HepG2 (cell line): ENCODE data around the gene COLGALT1. TPM values are rescaled to one million over a fixed set of nuclear protein-coding genes. Genes with fewer than 3 reads are reported as not detected.
A peak's percentile ranks its signal among the peaks of the same experiment; 100 is the strongest.

ENCODE experiments used
- ATAD3A ChIP-seq: sonication (generic); formaldehyde crosslinking; IDR thresholded peaks from 2 replicates; pipeline ENCODE4 v1.4.0; 2020; ENCODE audit warnings: missing genetic modification reagents
- BCL6 ChIP-seq: IDR thresholded peaks from 2 replicates; pipeline ENCODE4 v1.6.1; 2016; ENCODE audit warnings: missing genetic modification reagents, missing compliant biosample characterization
- CEBPB ChIP-seq: IDR thresholded peaks from 2 replicates; pipeline ENCODE4 v1.6.1; 2011; ENCODE audit warnings: low read depth, low read length, improper control_type of control experiment, borderline replicate concordance
- EZH2 ChIP-seq: conservative IDR thresholded peaks from 2 replicates; pipeline ENCODE4 v1.6.1; 2012; ENCODE audit warnings: mild to moderate bottlenecking, low read depth, low read length, moderate library complexity
- GPN1 ChIP-seq: sonication (generic); formaldehyde crosslinking; IDR thresholded peaks from 2 replicates; pipeline ENCODE4 v1.5.1; 2020; ENCODE audit warnings: missing genetic modification reagents, borderline replicate concordance
- KAT8 ChIP-seq: IDR thresholded peaks from 2 replicates; pipeline ENCODE4 v1.6.1; 2016; ENCODE audit warnings: missing genetic modification reagents, missing compliant biosample characterization
- MEF2D ChIP-seq: sonication (generic); formaldehyde crosslinking; IDR thresholded peaks from 2 replicates; pipeline ENCODE4 v1.5.1; 2020; ENCODE audit warnings: mild to moderate bottlenecking, missing genetic modification reagents
- MLXIP ChIP-seq: sonication (generic); formaldehyde crosslinking; IDR thresholded peaks from 2 replicates; pipeline ENCODE4 v1.9.0; 2021; ENCODE audit warnings: missing genetic modification reagents, borderline replicate concordance
- POGZ ChIP-seq: sonication (generic); formaldehyde crosslinking; IDR thresholded peaks from 2 replicates; pipeline ENCODE4 v1.4.0; 2020; ENCODE audit warnings: mild to moderate bottlenecking, missing genetic modification reagents
- TCF12 ChIP-seq, 2 experiments: fragments of 450-650 bp in 1 of 2; sonication (generic) in 1 of 2; formaldehyde crosslinking in 1 of 2; IDR thresholded peaks; 2 replicates each; pipeline versions ENCODE4 v1.6.1 to v1.8.0; 2017 to 2022; ENCODE audit warnings: antibody characterized with exemption in 1 of 2, mild to moderate bottlenecking in 1 of 2, missing genetic modification reagents in 1 of 2, moderate library complexity in 1 of 2
- TOE1 ChIP-seq: sonication (generic); formaldehyde crosslinking; IDR thresholded peaks from 2 replicates; pipeline ENCODE4 v1.4.0; 2020; ENCODE audit warnings: mild to moderate bottlenecking, missing genetic modification reagents
- TRAFD1 ChIP-seq: sonication (generic); formaldehyde crosslinking; IDR thresholded peaks from 2 replicates; pipeline ENCODE4 v1.5.1; 2020; ENCODE audit warnings: missing genetic modification reagents, mild to moderate bottlenecking, borderline replicate concordance
- YEATS4 ChIP-seq: sonication (generic); formaldehyde crosslinking; IDR thresholded peaks from 2 replicates; pipeline ENCODE4 v1.4.0; 2020; ENCODE audit warnings: missing genetic modification reagents, borderline replicate concordance
- ZBTB1 ChIP-seq: sonication (generic); formaldehyde crosslinking; IDR thresholded peaks from 2 replicates; pipeline ENCODE4 v1.4.0; 2020; ENCODE audit warnings: missing genetic modification reagents, borderline replicate concordance
- ZBTB2 ChIP-seq: sonication (generic); formaldehyde crosslinking; IDR thresholded peaks from 2 replicates; pipeline ENCODE4 v1.8.0; 2022; ENCODE audit warnings: low read depth, missing genetic modification reagents
- ZNF672 ChIP-seq: sonication (generic); formaldehyde crosslinking; IDR thresholded peaks from 2 replicates; pipeline ENCODE4 v1.8.1; 2022; ENCODE audit warnings: missing genetic modification reagents
- ZNF766 ChIP-seq: sonication (generic); formaldehyde crosslinking; IDR thresholded peaks from 2 replicates; pipeline ENCODE4 v1.5.0; 2020; ENCODE audit warnings: missing genetic modification reagents, borderline replicate concordance
- ZNF770 ChIP-seq: sonication (generic); formaldehyde crosslinking; IDR thresholded peaks from 2 replicates; pipeline ENCODE4 v1.5.0; 2020; ENCODE audit warnings: mild to moderate bottlenecking, missing genetic modification reagents
- ZSCAN22 ChIP-seq: sonication (generic); formaldehyde crosslinking; IDR thresholded peaks from 2 replicates; pipeline ENCODE4 v1.4.0; 2020; ENCODE audit warnings: mild to moderate bottlenecking, missing genetic modification reagents
- ZSCAN31 ChIP-seq: sonication (generic); formaldehyde crosslinking; IDR thresholded peaks from 2 replicates; pipeline ENCODE4 v1.5.0; 2020; ENCODE audit warnings: low read depth, mild to moderate bottlenecking, missing genetic modification reagents
- polyA plus RNA-seq, 8 experiments: library from polyadenylated mRNA; depleted of rRNA in 3 of 8; stranded (reverse) in 7 of 8; unstranded in 1 of 8; fragments of >200 nt; fragmentation: Illumina TruSeq in 4 of 8; extraction: Trizol in 4 of 8; gene quantifications; 2 replicates each; pipeline versions ENCODE4 v1.2.1 to v1.2.3, GENCODE V29; 2011 to 2016; ENCODE audit warnings: low read depth in 4 of 8, missing spikeins in 1 of 8, mixed read lengths in 1 of 8; ENCODE audit not compliant: insufficient read depth in 1 of 8
- total RNA-seq, 5 experiments: library from RNA; depleted of rRNA; stranded (reverse); fragments of >200 nt; fragmentation: Illumina TruSeq; extraction: Trizol; gene quantifications; 2 replicates each; pipeline ENCODE4 v1.2.3, GENCODE V29; 2016; ENCODE audit warnings: low read depth in 1 of 5

The COLGALT1 gene
- total and polyA plus RNA-seq, 2 of the 13 experiments (the other 11 are each of a cell fraction or from before 2014, with no cell fraction given): 58.0 to 211 TPM

GRCh38 chr19:17555929-17556813 is 722 bp downstream of the COLGALT1 start (continued):
- TF ChIP-seq ZBTB1 (CRISPR knock-in tag) (no peak), MLXIP (CRISPR knock-in tag) (no peak), BCL6 (CRISPR knock-in tag) (no peak), ZNF766 (CRISPR knock-in tag) (no peak), EZH2 (no peak), TOE1 (CRISPR knock-in tag) (no peak), ZBTB2 (CRISPR knock-in tag) (no peak), CEBPB (no peak), ATAD3A (no peak), ZNF672 (no peak), ZSCAN31 (CRISPR knock-in tag) (no peak; the same call in 1 of the 2 replicates), TCF12 (IDR thresholded peaks at IDR 0.05) (no peak), TCF12 (CRISPR knock-in tag; IDR thresholded peaks at IDR 0.05) (peak; percentile 60; the same call in 1 of the 2 replicates), KAT8 (CRISPR knock-in tag) (no peak), ZSCAN22 (CRISPR knock-in tag) (peak; percentile 84), YEATS4 (0 out of 2 replicates have a peak, but pooled peaks have one; percentile 58), POGZ (CRISPR knock-in tag) (no peak), MEF2D (CRISPR knock-in tag) (no peak), GPN1 (CRISPR knock-in tag) (no peak), TRAFD1 (CRISPR knock-in tag) (no peak), ZNF770 (CRISPR knock-in tag) (no peak)
